A673 (cell line): ENCODE measurements around the gene ERF. TPM values are rescaled to one million over a fixed set of nuclear protein-coding genes. Genes with fewer than 3 reads are reported as not detected.

ENCODE experiments used
- Bru-seq: library from RNA; stranded (reverse); fragments of 400-500 nt; gene quantifications from one replicate; lab custom pipeline; 2021; lab: Mats Ljungman, UMichigan
- BruChase-seq, 2 experiments: library from RNA; stranded (reverse); fragments of 400-500 nt; gene quantifications; one replicate each; lab custom pipeline; 2021; lab: Mats Ljungman, UMichigan
- BruUV-seq: library from RNA; stranded (reverse); fragments of 400-500 nt; replicated peaks from 2 replicates; lab custom pipeline; 2021; lab: Mats Ljungman, UMichigan
- CTCF ChIA-PET: fragments of 300-600 bp; sonication (Branson Sonifier 250); formaldehyde crosslinking; loops from one replicate; lab custom pipeline; 2022; ENCODE audit warnings: antibody characterized with exemption; lab: Charles Lee
- POLR2A ChIA-PET: fragments of 300-600 bp; sonication (Branson Sonifier 250); formaldehyde crosslinking; loops from one replicate; lab custom pipeline; 2022; ENCODE audit warnings: antibody characterized with exemption; ENCODE audit not compliant: low non-redundant PET; lab: Charles Lee
- DNase-seq: peaks from one replicate; pipeline ENCODE4 v3.0.0-alpha.2; 2015; ENCODE audit warnings: low spot score
- H3K27ac ChIP-seq: fragments of 200-600 bp; sonication (generic); 2 replicates; pipeline ENCODE4 v1.5.1; 2016; ENCODE audit warnings: mixed run types, low read depth, mild to moderate bottlenecking, mixed read lengths, antibody characterized with exemption, low read length; ENCODE audit not compliant: poor library complexity, severe bottlenecking
- H3K27me3 ChIP-seq: fragments of 200-600 bp; sonication (generic); replicated peaks from 2 replicates; pipeline ENCODE4 v1.6.1; 2017; ENCODE audit warnings: mixed run types, low read depth, mild to moderate bottlenecking, mixed read lengths, antibody characterized with exemption, low read length; ENCODE audit not compliant: insufficient read depth, poor library complexity
- H3K36me3 ChIP-seq: fragments of 200-600 bp; sonication (generic); 2 replicates; pipeline ENCODE4 v1.6.1; 2016; ENCODE audit warnings: mixed run types, mild to moderate bottlenecking, mixed read lengths, antibody characterized with exemption, low read length; ENCODE audit not compliant: insufficient read depth, poor library complexity, severe bottlenecking
- H3K4me1 ChIP-seq: fragments of 200-600 bp; sonication (generic); 2 replicates; pipeline ENCODE4 v1.6.1; 2017; ENCODE audit warnings: mixed run types, mild to moderate bottlenecking, mixed read lengths, antibody characterized with exemption, low read length; ENCODE audit not compliant: insufficient read depth, poor library complexity, severe bottlenecking
- H3K4me3 ChIP-seq: fragments of 200-600 bp; sonication (generic); 2 replicates; pipeline ENCODE4 v1.5.1; 2016; ENCODE audit warnings: low read depth, mixed run types, mild to moderate bottlenecking, mixed read lengths, low read length; ENCODE audit not compliant: poor library complexity, severe bottlenecking
- H3K9me3 ChIP-seq: fragments of 200-600 bp; sonication (generic); 2 replicates; pipeline ENCODE4 v1.6.1; 2016; ENCODE audit warnings: mixed run types, low read depth, mild to moderate bottlenecking, mixed read lengths, antibody characterized with exemption, low read length; ENCODE audit not compliant: poor library complexity, severe bottlenecking
- CTCF ChIP-seq: fragments of 300-800, 200-600 bp; sonication (generic); conservative IDR thresholded peaks from 2 replicates; pipeline ENCODE4 v1.5.1; 2017; ENCODE audit warnings: low read depth, mild to moderate bottlenecking, antibody characterized with exemption, low read length, moderate library complexity, mixed read lengths
- EZH2 ChIP-seq: fragments of 200-600 bp; sonication (generic); IDR thresholded peaks from 2 replicates; pipeline ENCODE4 v1.6.1; 2017; ENCODE audit warnings: borderline replicate concordance, low read depth, mild to moderate bottlenecking, mixed read lengths, antibody characterized with exemption, low read length; ENCODE audit not compliant: poor library complexity, severe bottlenecking
- intact Hi-C: fragments of 100-400 bp; cut with micrococcal nuclease; formaldehyde crosslinking; loops from one replicate; pipeline ENCODE4 v1.10.0; 2022; ENCODE audit not compliant: unreplicated experiment
- long read RNA-seq: library from polyadenylated mRNA; stranded (forward); transcript quantifications from one replicate; pipeline ENCODE4 v2.0.0, GENCODE V29; 2022
- total RNA-seq: library from RNA; stranded (reverse); gene quantifications from 2 replicates; pipeline ENCODE4 v1.2.3, GENCODE V29; 2021

ERF gene
- 149 and 164 TPM in 2 replicates for total RNA-seq
- Bru-seq, nascent RNA: percentile 76 among the genes with signal in this experiment
- BruChase-seq, experiment 1, labeled RNA remaining after a 2-hour chase: percentile 96 among the genes with signal in this experiment
- BruChase-seq, experiment 2, labeled RNA remaining after a 6-hour chase: percentile 93 among the genes with signal in this experiment
- long read RNA-seq, partial matches to known transcripts: 0 of 1 reads
- long read RNA-seq, other reads (novel, unspliced or antisense): 1 of 1 reads

GRCh38 chr19:42254850-42255765, at the start of gene ERF:
TSS of gene ERF (minus strand) at chr19:42255128. CDS start at chr19:42254999, 129 bp downstream.
- ChIA-PET CTCF (no interaction called here), POLR2A (no interaction called here)
- intact Hi-C loops: loop anchor here (2.0 kb wide), 1 partner anchor 14 kb away; the partner anchor contains the start of gene CIC
- H3K4me1 ChIP-seq: peaks cover 35% of the 10 kb centered on the region
- H3K4me3 ChIP-seq: peak within 1 kb of the TSS; percentile 91
- BruUV-seq: no TSS peak
- no peaks in the 10 kb centered on the region for H3K27me3 ChIP-seq
- no peak for TF ChIP-seq EZH2
- TF ChIP-seq CTCF: no peak
- no peaks in the 10 kb centered on the region for H3K9me3 ChIP-seq
- peak within 1 kb of the TSS; percentile 95 for H3K27ac ChIP-seq
- H3K36me3 ChIP-seq: peaks cover 4% of the 10 kb centered on the region
- DNase-seq: peak; percentile 95

GRCh38 chr19:42303876-42304275, 48.9 kb upstream of the ERF start:
- ChIA-PET CTCF (interaction anchor here (0.6 kb wide), 1 partner anchor 116 kb away, joined by 6 read pairs; no protein-coding TSS in a partner anchor), POLR2A (no interaction called here)
- Histone ChIP-seq H3K4me3 (no peak overlapping the region), H3K4me1 (peaks cover 15% of the 10 kb centered on the region), H3K9me3 (no peaks in the 10 kb centered on the region), H3K27me3 (no peaks in the 10 kb centered on the region), H3K36me3 (peaks cover 8% of the 10 kb centered on the region), H3K27ac (no peak overlapping the region)
- TF ChIP-seq EZH2: no peak
- no peak for TF ChIP-seq CTCF
- intact Hi-C loops: no loop called here
- no TSS peak for BruUV-seq
- no peak for DNase-seq

GRCh38 chr19:42303101-42303464, 48.2 kb upstream of the ERF start:
- no peak for DNase-seq
- Histone ChIP-seq H3K4me3 (peak overlapping the region; percentile 88), H3K9me3 (no peaks in the 10 kb centered on the region), H3K27ac (peak overlapping the region; percentile 80), H3K4me1 (peaks cover 15% of the 10 kb centered on the region), H3K36me3 (peaks cover 8% of the 10 kb centered on the region), H3K27me3 (no peaks in the 10 kb centered on the region)
- TF ChIP-seq CTCF: no peak
- no peak for TF ChIP-seq EZH2
- BruUV-seq: no TSS peak
- intact Hi-C loops: no loop called here
- CTCF ChIA-PET: no interaction called here
- POLR2A ChIA-PET: no interaction called here
